Stimulated activated CD8-positive, alpha-beta memory T cell treated with anti-CD3 and anti-CD28 coated beads, Interleukin-7, amount 100 ng/mL, for 1 hour (primary cell): ENCODE data around the gene HLA-DQA2.
A peak's percentile ranks its signal among the peaks of the same experiment; 100 is the strongest.
"Not testable (repeated sequence)": the region's sequence is repeated elsewhere in the genome, so short reads cannot be mapped to it uniquely, and the experiment has no call there.

Source experiments
- DNase-seq, 2 donors: peaks; one replicate each; pipeline ENCODE4 v3.0.0-alpha.2; 2020; ENCODE audit warnings: low read depth in 2 of 2

Gene HLA-DQA2

GRCh38 chr6:32741031-32741960 is at the start of gene HLA-DQA2:
HLA-DQA2 (plus strand) TSS chr6:32741391; CDS start chr6:32741444, 53 bp downstream.
- DNase-seq, result no peak

GRCh38 chr6:32692019-32692418 is 49.2 kb upstream of the HLA-DQA2 start:
- DNase-seq, result peak in 1 of 2 donors; percentile 16

GRCh38 chr6:32697031-32697430 is 44.2 kb upstream of the HLA-DQA2 start:
- DNase-seq, result no peak

GRCh38 chr6:32700391-32701040 is 40.7 kb upstream of the HLA-DQA2 start:
- DNase-seq, result no peak

- no peak for DNase-seq
These were observed 37.8 kb upstream of the HLA-DQA2 start for GRCh38 chr6:32703347-32703746.

GRCh38 chr6:32705164-32705563 is 36.0 kb upstream of the HLA-DQA2 start:
- not testable (repeated sequence) for DNase-seq

- DNase-seq, result no peak
These were observed 31.6 kb upstream of the HLA-DQA2 start for GRCh38 chr6:32709625-32710024.

GRCh38 chr6:32713241-32713640 is 27.9 kb upstream of the HLA-DQA2 start:
- DNase-seq, result no peak

GRCh38 chr6:32716396-32716795 is 24.8 kb upstream of the HLA-DQA2 start:
- no peak for DNase-seq

GRCh38 chr6:32718879-32719278 is 22.3 kb upstream of the HLA-DQA2 start:
- DNase-seq, result no peak

- DNase-seq, result no peak
These were observed 3.1 kb upstream of the HLA-DQA2 start for GRCh38 chr6:32738126-32738525.

- no peak for DNase-seq
These were observed 1.2 kb downstream of the HLA-DQA2 start for GRCh38 chr6:32742374-32742773.

GRCh38 chr6:32744776-32745175 is 3.6 kb downstream of the HLA-DQA2 start:
- no peak for DNase-seq

GRCh38 chr6:32745649-32746048 is 4.5 kb downstream of the HLA-DQA2 start:
- not testable (repeated sequence) for DNase-seq

GRCh38 chr6:32752580-32752979 is 11.4 kb downstream of the HLA-DQA2 start:
- DNase-seq, result no peak

GRCh38 chr6:32759669-32760068 is 18.5 kb downstream of the HLA-DQA2 start:
- no peak for DNase-seq

GRCh38 chr6:32761072-32761471 is 19.9 kb downstream of the HLA-DQA2 start:
- no peak for DNase-seq

GRCh38 chr6:32761548-32761947 is 20.4 kb downstream of the HLA-DQA2 start:
- DNase-seq, result no peak

- no peak for DNase-seq
These were observed 22.2 kb downstream of the HLA-DQA2 start, which contains the start of gene HLA-DQB2 for GRCh38 chr6:32763421-32763820. HLA-DQB2 (minus strand) TSS chr6:32763532; CDS start chr6:32763470, 62 bp downstream.

- DNase-seq, result no peak
These were observed 22.9 kb downstream of the HLA-DQA2 start for GRCh38 chr6:32764048-32764447.

GRCh38 chr6:32772656-32773055 is 31.5 kb downstream of the HLA-DQA2 start:
- no peak for DNase-seq

- no peak for DNase-seq
These were observed 33.2 kb downstream of the HLA-DQA2 start for GRCh38 chr6:32774426-32774825.

- no peak for DNase-seq
These were observed 33.9 kb downstream of the HLA-DQA2 start for GRCh38 chr6:32775071-32775470.
